MV-4-11 (cell line): ENCODE data around the gene SYT6.

Source experiments
- DNase-seq: peaks from one replicate; lab custom pipeline; 2025; lab: John Stamatoyannopoulos, UW

Gene SYT6

DNA sequence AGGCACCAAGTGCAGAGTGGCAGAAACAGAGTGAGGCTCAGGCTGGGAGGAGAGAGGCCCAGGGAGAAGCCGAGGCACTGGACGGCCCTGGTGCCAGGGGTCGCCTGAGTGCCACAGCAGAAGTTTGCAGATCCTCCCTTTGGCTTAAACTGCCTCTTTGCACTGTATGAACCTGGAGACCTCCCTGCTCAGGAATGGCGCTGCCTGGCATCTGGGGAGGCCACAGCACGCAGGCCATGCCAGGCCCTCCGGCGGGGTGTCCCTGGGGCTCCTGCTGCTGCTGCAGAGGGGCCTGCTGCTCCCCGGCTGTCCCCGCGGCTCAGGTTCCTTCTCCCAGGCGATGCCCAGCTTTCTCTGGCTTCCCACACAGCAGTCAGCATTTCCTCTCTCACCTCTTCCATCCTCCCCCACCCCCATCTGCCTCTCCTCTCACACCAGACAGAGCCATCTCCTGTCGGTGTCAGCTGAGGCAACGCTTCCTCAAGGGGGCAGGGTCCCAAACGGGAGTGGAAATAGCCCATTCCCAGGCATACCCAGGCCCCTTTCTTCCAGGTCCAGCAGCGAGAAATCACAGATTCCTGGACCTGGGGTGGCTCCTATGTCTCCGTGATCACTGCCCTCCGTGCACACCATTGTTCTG is 35.2 kb downstream of the SYT6 start:
- no peak for DNase-seq

- no peak for DNase-seq
Measured at GRCh38 chr1:114117654-114118053, 36.0 kb downstream of the SYT6 start.

GRCh38 chr1:114116086-114116485 is 37.6 kb downstream of the SYT6 start:
- no peak for DNase-seq

- DNase-seq = peak; percentile 42
Measured at GRCh38 chr1:114114185-114115094, 39.2 kb downstream of the SYT6 start.

DNA sequence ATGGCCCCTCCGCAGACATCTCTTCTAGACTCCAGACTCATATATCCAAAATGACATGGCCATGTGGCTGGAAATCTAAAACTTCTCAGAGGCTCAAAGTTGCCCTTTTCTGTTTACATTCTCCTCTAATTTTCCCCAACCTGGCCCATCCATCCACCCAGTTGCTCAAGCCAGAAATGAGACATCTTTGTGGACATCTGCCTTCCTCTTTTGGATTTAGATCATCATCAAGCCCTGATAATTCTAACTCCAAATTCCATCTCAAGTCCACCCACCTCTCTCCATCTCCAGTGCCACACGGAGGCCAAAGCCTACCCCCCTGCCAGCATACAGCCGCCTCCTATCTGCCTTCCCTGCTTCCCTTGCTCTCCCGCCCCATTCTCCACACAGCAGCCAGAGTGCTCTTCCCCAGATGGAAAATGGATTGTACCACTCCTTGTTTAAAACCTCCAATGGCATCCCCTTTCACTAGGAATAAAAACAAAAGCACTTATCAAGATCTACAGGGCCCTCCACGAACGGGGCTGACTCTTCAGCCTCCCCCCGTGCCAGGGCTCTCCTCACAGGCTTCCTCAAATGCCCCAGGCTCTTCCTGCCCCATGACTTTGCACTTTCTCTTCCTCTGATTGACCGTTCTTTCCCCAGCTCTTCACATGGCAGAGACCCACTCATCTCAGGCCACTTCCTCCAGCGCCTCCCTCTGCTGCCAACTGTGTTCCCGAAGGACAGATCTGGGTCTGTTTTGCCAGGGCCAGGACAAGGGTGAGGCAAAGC is 40.1 kb downstream of the SYT6 start:
- DNase-seq = peak; percentile 89

DNA sequence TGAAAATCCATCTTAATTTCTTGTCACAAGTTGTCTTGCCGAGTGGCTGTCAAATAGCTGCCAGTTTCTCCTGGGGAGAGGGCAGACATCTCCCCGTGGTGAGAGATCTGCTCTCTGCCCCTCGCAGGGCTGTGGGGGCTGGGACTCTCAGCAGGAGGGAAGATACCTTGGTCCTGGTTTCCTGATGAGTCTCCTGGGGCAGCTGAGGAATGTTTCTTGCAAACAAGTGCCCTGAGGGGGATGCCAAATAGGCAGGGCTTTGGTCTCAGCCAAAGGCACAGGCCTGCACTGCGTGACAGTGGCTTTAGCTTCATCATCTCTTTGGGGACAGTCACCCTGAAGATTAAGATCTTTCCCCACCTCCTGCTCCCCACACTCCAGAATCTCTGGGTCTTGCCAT is 40.9 kb downstream of the SYT6 start:
- no peak for DNase-seq

- no peak for DNase-seq
Measured at GRCh38 chr1:114111731-114112641, 41.7 kb downstream of the SYT6 start.

- no peak for DNase-seq
Measured at GRCh38 chr1:114109981-114110380, 43.7 kb downstream of the SYT6 start.

- peak; percentile 63 for DNase-seq
Measured at GRCh38 chr1:114108751-114109255, 44.9 kb downstream of the SYT6 start.

DNA sequence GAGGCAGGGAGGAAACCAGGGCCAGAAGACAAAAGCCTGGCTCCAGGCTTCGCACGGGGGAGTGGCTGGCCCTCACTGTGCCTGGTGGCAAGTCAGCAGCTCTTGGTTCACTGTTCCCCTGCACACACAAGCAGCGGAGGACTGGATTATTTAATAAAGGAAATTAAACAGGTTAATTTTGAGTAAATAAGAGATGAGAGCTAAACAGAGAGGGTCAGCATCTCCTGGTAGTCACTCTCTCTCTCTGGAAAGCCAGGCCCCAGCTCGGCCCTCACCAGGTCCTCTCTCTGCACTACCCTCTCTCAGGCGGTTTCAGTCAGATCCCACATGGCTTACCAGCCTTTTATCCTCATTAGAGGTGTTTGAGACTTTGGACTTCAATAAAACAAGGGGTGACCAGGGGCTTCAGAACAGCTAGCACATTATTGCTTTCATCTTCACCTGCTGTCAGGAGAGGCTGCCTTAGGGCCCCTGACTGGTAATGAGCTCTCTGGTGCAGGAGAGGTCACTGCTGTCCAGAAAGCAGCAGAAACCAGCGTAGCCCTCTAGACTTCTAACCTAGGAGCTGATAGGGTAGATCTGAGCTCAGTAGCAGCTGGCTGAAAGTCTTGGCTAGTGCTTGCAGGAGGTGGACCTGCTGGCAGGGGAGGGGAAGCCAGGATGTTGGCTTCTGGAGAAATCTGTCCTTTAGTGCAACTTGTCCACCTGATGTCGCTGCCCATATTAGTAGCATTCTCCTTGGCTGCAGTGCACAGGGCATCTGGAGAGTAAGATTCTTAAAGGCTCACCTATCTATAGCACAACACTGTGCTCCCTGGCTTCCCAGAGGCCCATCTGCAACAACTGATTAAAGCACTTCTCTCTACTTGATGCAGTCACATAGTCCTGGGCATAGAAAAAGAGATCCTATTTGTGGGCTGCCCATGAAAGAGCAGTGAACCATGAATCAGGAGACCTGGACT is 45.9 kb downstream of the SYT6 start:
- DNase-seq = no peak

DNA sequence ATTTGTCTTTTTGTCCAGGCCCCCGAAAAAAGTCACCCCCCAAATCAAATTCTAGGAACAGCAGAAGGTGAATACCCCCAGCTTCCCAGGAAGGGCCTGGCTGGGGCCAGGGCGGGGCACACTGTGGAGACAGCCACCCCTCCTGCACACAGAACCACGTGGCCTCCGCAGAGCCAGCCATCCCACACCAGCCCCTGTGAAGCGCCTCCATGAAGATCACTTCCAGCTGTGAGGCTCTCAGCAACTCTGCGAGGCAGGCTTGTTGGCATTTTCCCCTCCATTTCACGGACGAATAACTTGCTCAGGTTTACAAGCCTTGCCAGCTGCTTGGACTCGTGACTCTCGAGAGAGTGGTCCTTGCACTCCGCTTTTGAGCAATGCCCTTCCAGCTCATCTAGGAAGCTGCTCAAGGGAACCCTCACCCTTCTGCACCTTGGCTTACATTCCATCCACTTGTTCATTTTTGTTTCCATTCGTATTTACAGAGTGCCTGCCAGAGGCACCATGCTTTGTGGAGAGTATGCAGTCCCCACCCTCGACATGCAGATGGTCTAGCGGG is 48.2 kb downstream of the SYT6 start:
- no peak for DNase-seq

- DNase-seq = peak; percentile 2
Measured at GRCh38 chr1:114104949-114105348, 48.7 kb downstream of the SYT6 start.

DNA sequence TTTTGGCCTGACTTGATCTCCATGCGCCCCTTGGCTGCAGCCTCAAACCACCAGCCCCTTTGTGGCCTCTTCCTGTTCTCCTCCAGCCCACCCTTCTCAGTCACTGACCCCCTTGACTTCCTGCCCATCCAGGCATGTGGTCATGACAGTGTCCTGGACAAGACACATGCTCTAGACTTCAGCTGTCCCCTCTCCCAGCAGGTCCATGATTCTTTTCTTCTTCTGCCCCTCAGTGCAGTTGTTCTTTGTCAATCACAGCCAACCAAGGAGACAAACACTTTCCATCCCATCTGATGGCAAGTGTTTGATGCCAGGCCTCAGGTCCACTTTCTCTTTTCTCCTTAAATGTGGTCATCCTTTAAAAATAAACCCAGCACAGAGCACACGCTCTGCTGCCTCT is 49.7 kb downstream of the SYT6 start:
- peak; percentile 47 for DNase-seq

DNA sequence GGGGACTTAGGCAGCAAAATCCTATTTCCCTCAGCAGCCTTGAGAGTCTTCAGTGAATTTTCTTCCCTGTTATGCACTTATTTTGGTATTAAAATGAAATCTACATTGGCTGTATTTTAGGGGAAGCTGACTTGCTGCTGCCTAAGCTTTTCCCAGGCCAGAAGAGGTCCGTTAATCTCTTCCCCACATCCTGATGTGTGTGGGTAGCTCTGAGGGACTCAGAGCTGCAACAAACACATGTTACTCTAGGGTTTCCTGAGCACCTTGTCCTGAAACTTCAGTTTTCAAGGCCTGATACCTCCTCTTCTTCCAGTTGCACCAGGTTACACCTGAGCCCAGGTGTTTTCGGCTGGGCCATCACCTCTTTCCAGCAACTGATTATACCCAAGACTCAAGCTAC is 51.5 kb downstream of the SYT6 start:
- no peak for DNase-seq

DNA sequence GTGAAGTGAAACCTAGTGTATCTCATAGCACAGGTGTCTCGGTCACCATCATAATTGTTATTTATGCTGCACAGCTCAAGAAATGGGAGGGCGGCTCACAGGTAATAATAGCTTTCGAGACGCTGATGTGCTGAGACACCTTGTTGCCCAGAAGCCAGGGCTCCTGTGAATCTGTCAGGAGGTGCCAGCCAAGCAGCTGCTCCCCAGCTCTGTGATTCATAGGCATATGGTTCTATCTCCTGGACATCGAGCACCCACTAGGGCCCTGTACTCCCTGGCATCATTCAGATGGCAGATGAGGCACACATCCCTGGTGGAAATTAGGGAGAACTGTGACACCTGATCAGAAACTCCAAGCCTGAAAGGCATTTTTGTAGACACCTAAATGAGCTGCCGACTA is 53.5 kb downstream of the SYT6 start:
- no peak for DNase-seq

- no peak for DNase-seq
Measured at GRCh38 chr1:114099268-114099667, 54.4 kb downstream of the SYT6 start.

DNA sequence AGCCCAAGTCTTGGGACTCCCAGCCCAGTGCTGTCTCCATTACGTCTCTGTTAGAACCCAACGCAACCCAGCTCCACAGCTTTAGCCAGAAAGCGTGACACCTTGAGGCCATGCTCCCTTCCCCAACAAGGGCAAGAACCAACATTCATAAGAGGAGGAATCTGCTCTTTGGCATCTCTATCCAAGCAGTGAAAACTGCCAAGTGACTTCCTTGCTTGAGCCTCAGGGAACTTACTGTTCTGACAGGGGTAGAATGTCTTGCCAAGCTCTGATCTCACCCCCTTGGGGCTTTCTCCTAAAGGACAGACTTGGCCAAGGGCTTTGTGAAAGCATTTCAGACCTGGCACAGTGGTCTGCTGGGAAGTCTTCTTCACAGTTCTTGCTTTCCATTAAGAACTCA is 56.6 kb downstream of the SYT6 start:
- no peak for DNase-seq

DNA sequence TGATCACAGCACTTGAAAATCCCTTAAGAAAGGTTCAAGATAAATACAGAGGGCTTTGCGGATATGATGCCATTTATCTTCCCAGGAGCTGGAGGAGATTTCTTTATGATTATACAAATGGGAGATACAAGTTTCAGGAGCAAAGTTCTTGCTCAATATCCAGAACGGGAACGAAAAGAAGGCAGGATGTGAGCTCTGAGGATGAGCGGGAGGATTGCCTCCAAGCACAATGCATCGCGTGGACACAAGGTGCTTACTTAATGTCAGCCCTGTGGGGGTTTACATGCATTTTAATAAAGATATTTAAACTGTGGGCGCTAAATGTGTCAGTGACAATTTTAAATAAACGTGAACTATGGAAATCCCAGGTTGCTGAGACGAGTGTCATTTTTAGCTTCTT is 59.0 kb downstream of the SYT6 start:
- no peak for DNase-seq

GRCh38 chr1:114094363-114094634 is 59.4 kb downstream of the SYT6 start:
- DNase-seq = no peak
